OCI-M2 (cell line): ENCODE results near the gene LIN54.

Experiments
- DNase-seq: peaks from one replicate; lab custom pipeline; 2025; ENCODE audit not compliant: unreplicated experiment; lab: John Stamatoyannopoulos, UW

Gene LIN54

GRCh38 chr4:82896755-82897154, 113.9 kb downstream of the LIN54 start:
- no peak for DNase-seq

GRCh38 chr4:82893942-82894341, 116.7 kb downstream of the LIN54 start:
- no peak for DNase-seq

- DNase-seq: no peak
These were observed 118.2 kb downstream of the LIN54 start for GRCh38 chr4:82892467-82892802.

GRCh38 chr4:82891707-82892466, 118.7 kb downstream of the LIN54 start:
- DNase-seq: no peak

GRCh38 chr4:82890901-82891706, 119.5 kb downstream of the LIN54 start, which contains the start of gene SEC31A:
Gene SEC31A (minus strand): TSS chr4:82891153. CDS start chr4:82881936, 9,217 bp downstream.
- peak; percentile 57 for DNase-seq

- DNase-seq: no peak
These were observed 120.1 kb downstream of the LIN54 start for GRCh38 chr4:82890528-82890900.

GRCh38 chr4:82889287-82889686, 121.3 kb downstream of the LIN54 start:
- DNase-seq: no peak

- no peak for DNase-seq
These were observed 124.3 kb downstream of the LIN54 start for GRCh38 chr4:82886147-82886942.

GRCh38 chr4:82885410-82885809, 125.2 kb downstream of the LIN54 start:
- DNase-seq: no peak
